ENCODE measurements around the gene RNPC3. TPM values are rescaled to one million over a fixed set of nuclear protein-coding genes. Genes with fewer than 3 reads are reported as not detected.
"Not testable (repeated sequence)": the region's sequence is repeated elsewhere in the genome, so short reads cannot be mapped to it uniquely, and the experiment has no call there.

RNPC3 gene
- total RNA-seq, 1 donor from 2014 or later: 52.1 TPM

GRCh38 chr1:103546496-103546895, 21.0 kb downstream of the RNPC3 start:
- intact Hi-C loops (cut with DNase I): no loop called here

GRCh38 chr1:103547840-103548239, 22.3 kb downstream of the RNPC3 start:
- DNase-seq (ENCODE audit: low spot score) (no peak), ATAC-seq (no peak)
- intact Hi-C loops (cut with DNase I): no loop called here

More at GRCh38 chr1:103546496-103546895, 21.0 kb downstream of the RNPC3 start:
- DNase-seq (ENCODE audit: low spot score) (no peak), ATAC-seq (no peak)

- no peak for ATAC-seq
- intact Hi-C loops (cut with DNase I): no loop called here
- DNase-seq (ENCODE audit: low spot score): no peak
Observed at GRCh38 chr1:103560427-103560826, 34.9 kb downstream of the RNPC3 start.

GRCh38 chr1:103561124-103561523, 35.6 kb downstream of the RNPC3 start:
- ATAC-seq; DNase-seq (ENCODE audit: low spot score); intact Hi-C loops (cut with DNase I): not testable (repeated sequence)

- DNase-seq (ENCODE audit: low spot score): no peak
Observed at GRCh38 chr1:103561643-103562395, 36.3 kb downstream of the RNPC3 start.

GRCh38 chr1:103563056-103563455, 37.6 kb downstream of the RNPC3 start:
- DNase-seq (ENCODE audit: low spot score) (no peak), ATAC-seq (no peak)
- intact Hi-C loops (cut with DNase I): no loop called here

More at GRCh38 chr1:103561643-103562395, 36.3 kb downstream of the RNPC3 start:
- peak; percentile 90 for ATAC-seq
- intact Hi-C loops (cut with DNase I): no loop called here

GRCh38 chr1:103569493-103569892, 44.0 kb downstream of the RNPC3 start:
- no peak for ATAC-seq
- intact Hi-C loops (cut with DNase I): no loop called here
- no peak for DNase-seq (ENCODE audit: low spot score)

GRCh38 chr1:103571289-103571688, 45.8 kb downstream of the RNPC3 start, which contains the start of gene AMY2B:
AMY2B (plus strand) TSS chr1:103571589; CDS start chr1:103571603, 14 bp downstream.
- ATAC-seq; DNase-seq (ENCODE audit: low spot score); intact Hi-C loops (cut with DNase I): not testable (repeated sequence)

- ATAC-seq (no peak), DNase-seq (ENCODE audit: low spot score) (no peak)
- intact Hi-C loops (cut with DNase I): no loop called here
Observed at GRCh38 chr1:103576065-103576464, 50.6 kb downstream of the RNPC3 start.

- intact Hi-C loops (cut with DNase I); ATAC-seq; DNase-seq (ENCODE audit: low spot score): not testable (repeated sequence)
Observed at GRCh38 chr1:103576784-103577183, 51.3 kb downstream of the RNPC3 start.

GRCh38 chr1:103582464-103582863, 57.0 kb downstream of the RNPC3 start:
- ATAC-seq: no peak
- intact Hi-C loops (cut with DNase I): no loop called here

GRCh38 chr1:103583887-103584286, 58.4 kb downstream of the RNPC3 start:
- DNase-seq (ENCODE audit: low spot score): no peak
- no peak for ATAC-seq
- intact Hi-C loops (cut with DNase I): no loop called here

More at GRCh38 chr1:103582464-103582863, 57.0 kb downstream of the RNPC3 start:
- no peak for DNase-seq (ENCODE audit: low spot score)

GRCh38 chr1:103584537-103584936, 59.0 kb downstream of the RNPC3 start:
- no peak for DNase-seq (ENCODE audit: low spot score)
- ATAC-seq: no peak
- intact Hi-C loops (cut with DNase I): no loop called here

GRCh38 chr1:103602740-103603139, 77.2 kb downstream of the RNPC3 start:
- intact Hi-C loops (cut with DNase I); DNase-seq (ENCODE audit: low spot score); ATAC-seq: not testable (repeated sequence)

Other genes starting within 250 kb of the RNPC3 start
- 53.7 TPM for gene AMY2B, start 45.9 kb downstream of the RNPC3 start, total RNA-seq
- gene AMY2A, start 91.7 kb downstream of the RNPC3 start, total RNA-seq: 1.5 TPM
- gene AMY1A, start 130.1 kb downstream of the RNPC3 start, total RNA-seq: not detected
- gene AMY1B, start 170.5 kb downstream of the RNPC3 start, total RNA-seq: not detected
- not detected for gene AMY1C, start 224.2 kb downstream of the RNPC3 start, total RNA-seq

All from sciatic nerve (tissue), 2 donors.